ENCODE data around the gene CNTNAP4. TPM values are rescaled to one million over a fixed set of nuclear protein-coding genes. Genes with fewer than 3 reads are reported as not detected.

Gene CNTNAP4
- total and polyA plus RNA-seq, 2 of the 8 experiments (the other 6 are each of a cell fraction or from before 2014, with no cell fraction given), result not detected

- H3K4me1 ChIP-seq (replicated peaks in 1 of 4; ENCODE audit: control insufficient read depth in 3 of 4, insufficient read depth in 4 of 4, low read length in 3 of 4), result 0 out of 7 replicates have a peak, but pooled peaks cover 0 to 1% (median 0%) of the 10 kb centered on the region in 4 experiments
- H3K14ac ChIP-seq (ENCODE audit: insufficient read length), result no peak overlapping the region
- no peaks in the 10 kb centered on the region for H3K36me3 ChIP-seq (ENCODE audit: control insufficient read depth in 2 of 4, insufficient read depth in 4 of 4, low read length in 3 of 4)
- H3K9ac ChIP-seq (replicated peaks in 1 of 4; ENCODE audit: extremely low read depth in 1 of 4, low read depth in 3 of 4, low read length in 3 of 4), result no peak overlapping the region
- H3K23me2 ChIP-seq (ENCODE audit: low read depth, low read length), result peaks cover 1% of the 10 kb centered on the region; the same call in 1 of the 2 replicates
- no peak overlapping the region for H3K56ac ChIP-seq (replicated peaks; ENCODE audit: insufficient read length, low read depth, low read length)
- ChIA-PET CTCF (ENCODE audit: partially characterized antibody) (no interaction called here), POLR2A (ENCODE audit: partially characterized antibody) (no interaction called here)
- TF ChIP-seq TAF1 (IDR thresholded peaks at IDR 0.05; ENCODE audit: low read depth, low read length), result no peak
- H3K79me1 ChIP-seq (ENCODE audit: low read depth, low read length), result no peaks in the 10 kb centered on the region
- H2BK20ac ChIP-seq (ENCODE audit: low read length), result no peak overlapping the region
- H2BK15ac ChIP-seq (ENCODE audit: low read length), result no peak overlapping the region
- no peak for DNase-seq (ENCODE audit: low read depth in 1 of 2, low spot score in 2 of 2)
- H3K23ac ChIP-seq (ENCODE audit: insufficient read length), result no peak overlapping the region
- no peak overlapping the region for H2BK5ac ChIP-seq (ENCODE audit: low read depth, low read length)
- no peak overlapping the region for H3K18ac ChIP-seq (ENCODE audit: extremely low read depth, low read length)
- WGBS, 2 experiments (ENCODE audit: extremely low coverage in 1 of 2, insufficient coverage in 1 of 2, insufficient read length in 1 of 2, insufficient replicate concordance in 2 of 2, low coverage in 1 of 2, low lambda C conversion rate in 2 of 2, missing lambda C conversion rate in 1 of 2), result 87% methylated on average over 3 of the region's 3 CpGs; no CpG with 5 or more reads in 1 of the 2 experiments
- H3K4ac ChIP-seq (replicated peaks; ENCODE audit: insufficient read length, low read depth, low read length), result no peak overlapping the region
- no peaks in the 10 kb centered on the region for H3K79me2 ChIP-seq (ENCODE audit: control insufficient read depth in 1 of 2, insufficient read depth in 2 of 2, low read length in 2 of 2)
- H3K27ac ChIP-seq (ENCODE audit: low read depth, low read length), result no peak overlapping the region
- no peak overlapping the region for H4K5ac ChIP-seq (ENCODE audit: insufficient read length, low read depth, low read length)
- no peak overlapping the region for H2BK120ac ChIP-seq (replicated peaks; ENCODE audit: low read depth, low read length)
- H2AK5ac ChIP-seq (ENCODE audit: low read depth, low read length), result no peak overlapping the region
- H4K20me1 ChIP-seq (replicated peaks in 1 of 2; ENCODE audit: control insufficient read depth in 1 of 2, insufficient read depth in 2 of 2, low read length in 2 of 2), result no peaks in the 10 kb centered on the region
- no peak overlapping the region for H3K4me3 ChIP-seq (ENCODE audit: extremely low read depth in 1 of 4, insufficient read depth in 2 of 4, low read depth in 3 of 4, low read length in 4 of 4)
- FAIRE-seq, result no peak
- no peak overlapping the region for H2AFZ ChIP-seq (ENCODE audit: low read length)
- no peak overlapping the region for H4K8ac ChIP-seq (ENCODE audit: extremely low read depth, insufficient read depth, low read length)
- no peak overlapping the region for H3K4me2 ChIP-seq (ENCODE audit: insufficient read depth in 1 of 2, low read depth in 2 of 2, low read length in 2 of 2)
- H3K9me3 ChIP-seq (ENCODE audit: insufficient read depth in 2 of 2, low read depth in 1 of 2, low read length in 1 of 2), result no peaks in the 10 kb centered on the region
- H4K91ac ChIP-seq (replicated peaks; ENCODE audit: insufficient read length, low read length), result no peak overlapping the region
- no peaks in the 10 kb centered on the region for H3K27me3 ChIP-seq (replicated peaks in 1 of 4; ENCODE audit: control insufficient read depth in 3 of 4, extremely low read depth in 1 of 4, insufficient read depth in 3 of 4, low read length in 3 of 4)
- no peak overlapping the region for H2BK12ac ChIP-seq (ENCODE audit: low read depth, low read length)
These were observed 66.6 kb downstream of the CNTNAP4 start for GRCh38 chr16:76343769-76344168.
